ENCODE measurements around the gene MSANTD4.

DNA sequence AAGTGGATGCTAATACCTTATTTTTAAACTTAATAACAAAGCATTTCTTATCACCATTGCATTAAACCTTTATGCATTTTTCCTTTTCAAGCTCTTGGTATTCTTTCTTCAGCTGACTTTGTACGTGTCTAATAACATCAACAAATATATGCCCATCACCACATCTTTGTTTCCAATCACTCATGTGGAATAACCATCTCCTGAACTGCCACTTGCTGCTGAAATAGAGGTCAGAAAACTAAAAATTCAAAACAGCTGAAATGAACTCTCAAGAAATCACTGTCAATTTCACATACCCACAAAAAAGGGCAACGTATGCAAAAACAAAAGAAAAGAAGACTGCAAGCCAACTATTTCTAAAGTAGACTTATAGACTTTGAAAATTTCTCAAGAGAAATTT is 7.4 kb downstream of the MSANTD4 start:
- TF ChIP-seq EZH2 (IDR thresholded peaks at IDR 0.05), result no peak
- no peak for TF ChIP-seq POLR2AphosphoS5 (IDR thresholded peaks at IDR 0.05; ENCODE audit: borderline replicate concordance, low read depth, low read length)

Measured in SK-N-MC (cell line).